Activated CD8-positive, alpha-beta memory T cell treated with anti-CD3 and anti-CD28 coated beads, Interleukin-2, amount 50 U/mL, for 24 hours (primary cell): ENCODE data around the gene GRB10.
"Not testable (repeated sequence)": the region's sequence is repeated elsewhere in the genome, so short reads cannot be mapped to it uniquely, and the experiment has no call there.

Experiments used
- DNase-seq: peaks from one replicate; pipeline ENCODE4 v3.0.0-alpha.2; 2020; ENCODE audit errors: extremely low read depth

GRB10 gene

DNA sequence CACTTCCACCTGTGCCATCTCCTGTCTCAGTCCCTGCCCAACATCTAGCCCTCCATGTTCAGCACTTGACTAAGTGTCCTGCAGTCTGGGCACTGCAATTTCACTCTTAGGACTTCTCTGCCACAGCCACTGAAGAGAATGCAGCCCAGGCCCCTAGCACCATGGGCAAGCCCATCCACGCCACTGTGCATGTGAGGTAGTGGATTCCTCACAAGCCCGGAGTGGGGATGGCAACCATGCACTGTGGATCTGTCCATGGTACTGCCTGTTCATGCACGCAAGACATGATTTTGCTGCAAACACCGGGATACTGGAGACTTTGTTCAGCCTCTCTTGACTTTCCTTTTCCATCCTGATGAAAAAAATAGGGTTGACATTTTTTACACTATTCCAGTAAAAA, 229.8 kb downstream of the GRB10 start:
- no peak for DNase-seq

DNA sequence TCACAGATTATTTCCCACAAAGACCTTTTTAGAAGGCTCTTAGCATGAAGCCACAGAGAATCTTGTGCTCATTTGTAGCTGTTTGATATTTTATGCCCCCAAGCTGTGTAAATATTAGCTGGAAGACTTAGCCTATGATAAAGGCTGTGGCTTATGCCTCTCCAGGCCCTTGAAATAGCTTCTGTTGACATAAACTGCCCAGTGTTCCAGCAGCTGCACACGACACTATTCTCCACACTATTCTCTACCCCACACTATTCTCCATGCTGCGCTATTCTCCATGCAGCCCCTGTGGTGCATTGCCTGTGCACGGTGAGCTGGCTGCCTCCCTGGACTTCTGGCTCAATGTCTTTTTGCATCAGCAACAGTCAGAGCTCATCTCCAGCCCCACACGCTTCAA, 230.6 kb downstream of the GRB10 start:
- DNase-seq, result no peak

DNA sequence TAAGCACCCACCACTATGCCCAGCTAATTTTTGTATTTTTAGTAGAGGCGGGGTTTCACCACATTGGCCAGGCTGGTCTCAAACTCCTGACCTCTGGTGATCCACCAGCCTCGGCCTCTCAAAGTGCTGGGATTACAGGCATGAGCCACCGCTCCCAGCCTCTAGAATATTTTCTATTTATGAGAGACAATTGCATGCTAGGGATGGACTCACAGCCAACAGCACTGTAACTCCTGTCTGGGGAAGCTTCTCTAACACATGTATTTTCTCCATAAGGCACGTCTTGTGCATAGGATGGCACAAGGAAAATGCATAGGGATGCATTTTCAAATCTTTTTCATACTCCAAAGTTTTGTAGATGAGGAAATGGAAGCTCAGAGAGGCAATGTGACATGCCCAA, 237.1 kb downstream of the GRB10 start:
- DNase-seq, result not testable (repeated sequence)

DNA sequence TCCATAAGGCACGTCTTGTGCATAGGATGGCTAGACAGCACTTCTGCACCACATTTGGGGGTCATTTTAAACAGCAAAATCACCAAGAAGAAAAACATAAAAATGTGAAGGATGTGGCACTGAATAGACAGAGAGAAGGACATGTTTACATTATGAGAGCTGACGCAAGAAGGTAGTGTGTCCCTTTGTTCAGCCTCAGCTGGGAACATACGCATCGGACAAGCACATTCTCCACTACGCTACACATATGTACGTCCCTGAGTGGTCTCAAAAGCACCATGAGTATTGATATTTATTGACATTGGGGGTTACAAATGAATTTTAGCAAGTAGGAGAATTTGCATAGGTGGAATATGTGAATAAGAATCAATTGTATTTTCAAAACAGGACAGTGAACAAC, 237.7 kb downstream of the GRB10 start:
- DNase-seq, result no peak

DNA sequence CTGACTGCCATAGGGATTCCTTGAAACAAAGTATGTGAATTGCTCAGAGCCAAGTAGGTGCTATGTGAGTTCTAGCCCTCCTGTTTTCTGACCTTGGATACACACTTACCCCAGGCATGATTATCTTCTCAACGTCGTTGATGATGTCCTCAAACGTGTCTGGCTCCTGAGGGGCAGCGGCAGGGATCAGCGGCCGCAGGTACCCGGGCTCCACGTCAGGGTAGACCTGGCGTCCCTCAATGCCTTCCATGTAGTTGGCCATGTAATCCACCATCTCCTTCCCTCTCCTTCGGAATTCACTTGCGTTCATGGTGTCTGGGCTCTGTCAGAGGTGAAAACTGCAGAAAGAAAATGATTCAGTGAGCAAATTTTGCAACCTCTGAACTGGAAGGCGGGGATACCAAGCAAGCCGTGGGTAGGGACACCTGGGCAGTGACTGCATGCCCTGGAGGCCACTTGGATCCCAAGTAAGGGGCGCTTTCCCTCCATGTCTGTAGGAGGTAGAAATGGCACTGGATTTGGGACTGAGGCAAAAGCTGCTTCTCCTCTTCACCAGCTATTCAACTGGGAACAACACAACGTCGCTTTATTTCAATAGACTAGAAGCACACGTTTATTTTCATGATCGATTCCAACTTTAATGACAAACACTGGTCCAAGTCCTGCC, 238.8 kb downstream of the GRB10 start:
- DNase-seq, result no peak

DNA sequence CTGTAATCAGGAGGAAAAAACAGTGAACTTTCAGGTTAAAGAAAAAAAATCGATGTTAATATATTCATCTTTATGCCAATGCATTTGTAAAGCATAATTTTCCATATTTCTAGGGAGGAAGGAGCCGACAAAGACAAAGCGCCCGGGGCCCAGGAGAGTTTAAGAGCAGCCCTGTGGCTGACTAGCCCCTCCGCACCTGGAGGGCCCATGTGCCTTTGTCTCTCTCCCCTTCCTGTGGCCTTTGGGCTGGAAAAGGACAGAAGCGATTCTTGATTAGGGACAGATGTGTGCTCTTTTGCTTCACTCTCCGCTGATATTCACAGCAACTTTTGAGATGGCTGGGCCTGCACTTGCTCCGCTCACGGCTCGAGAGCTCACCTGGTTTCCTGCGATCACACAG, 240.6 kb downstream of the GRB10 start:
- no peak for DNase-seq

DNA sequence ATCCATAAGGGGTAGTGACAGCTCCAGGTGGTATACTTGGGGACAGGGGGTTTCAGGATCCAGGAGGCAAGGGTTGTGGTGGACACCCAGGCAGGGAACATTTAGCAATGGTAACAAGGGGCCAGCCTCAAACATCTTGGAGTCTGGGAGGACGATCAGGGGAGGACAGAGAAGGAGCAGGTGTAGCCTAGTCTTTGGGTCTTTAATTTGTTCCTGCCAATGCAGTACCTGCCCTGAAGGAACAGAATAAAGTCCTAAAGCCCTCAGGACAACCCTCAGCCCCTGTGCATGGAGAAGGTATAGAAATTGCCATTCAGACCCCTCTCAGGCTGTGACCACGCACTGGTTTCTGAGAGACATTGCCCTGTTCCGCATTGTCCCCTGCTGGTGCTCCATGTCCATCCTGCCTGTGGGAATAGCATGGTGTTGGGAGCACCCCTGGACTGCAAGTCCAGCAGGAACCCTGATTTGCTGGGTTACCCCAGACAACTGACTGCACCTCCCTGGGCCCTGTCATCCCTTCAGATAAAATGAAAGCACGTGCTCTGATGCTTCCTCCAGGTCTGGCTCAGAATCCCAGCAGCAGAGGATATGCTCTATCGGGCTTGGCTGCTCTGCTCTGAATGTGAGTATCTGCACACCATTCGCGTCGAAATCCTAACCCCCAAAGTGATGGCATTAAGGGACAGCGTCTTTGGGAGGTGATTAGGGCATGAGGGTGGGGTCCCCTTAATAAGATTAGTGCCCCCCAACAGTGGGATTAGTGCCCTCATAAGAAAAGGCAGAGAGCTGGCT, 241.7 kb downstream of the GRB10 start:
- no peak for DNase-seq
